Fibroblast of skin of back (primary cell): Measurements from ENCODE around the gene ZNF512B.
A peak's percentile ranks its signal among the peaks of the same experiment; 100 is the strongest.

Source experiments
- DNase-seq: peaks from one replicate; pipeline ENCODE4 v3.0.0-alpha.2; 2013

ZNF512B gene

DNA sequence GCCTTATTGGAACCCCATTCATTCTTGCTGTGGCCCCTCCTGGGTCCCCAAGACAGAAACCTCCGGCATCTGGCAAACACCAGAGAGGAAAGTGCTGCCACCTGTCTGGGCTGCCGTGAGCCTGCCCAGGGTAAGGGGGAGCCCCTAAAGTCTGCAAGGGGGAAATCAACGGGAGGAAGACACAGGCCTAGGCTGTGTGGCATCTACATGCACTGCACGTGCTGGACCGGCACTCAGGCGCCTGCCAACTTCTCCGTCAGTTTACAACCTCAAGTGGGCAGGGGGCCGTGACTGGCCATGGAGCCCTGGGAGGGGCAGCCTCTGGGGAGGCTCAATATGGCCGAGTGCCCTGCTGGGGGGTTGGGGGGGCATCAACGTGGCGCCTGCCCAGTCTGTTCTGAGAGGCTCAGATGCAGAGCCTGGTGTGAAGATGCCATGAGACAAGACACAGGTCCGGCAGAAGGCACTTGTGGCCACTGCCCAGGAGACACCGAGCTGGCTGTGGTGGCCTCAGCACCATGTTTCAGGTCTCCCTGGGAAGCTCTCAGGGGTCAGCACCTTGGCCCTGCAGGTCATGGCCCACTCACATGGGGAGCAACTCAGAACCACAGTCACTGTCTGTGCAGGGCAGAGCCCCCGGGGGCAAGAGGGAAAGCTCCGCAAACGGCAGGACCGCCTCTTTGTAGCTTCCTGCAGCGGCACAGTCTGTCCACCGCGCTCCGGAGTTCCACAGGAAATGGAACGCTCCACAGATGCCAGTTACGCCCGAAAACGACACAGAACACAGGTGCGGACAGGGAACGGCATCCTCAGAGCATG lies 21.9 kb downstream of the ZNF512B start:
- DNase-seq, result no peak

GRCh38 chr20:63946986-63947637 lies 22.6 kb downstream of the ZNF512B start:
- no peak for DNase-seq

DNA sequence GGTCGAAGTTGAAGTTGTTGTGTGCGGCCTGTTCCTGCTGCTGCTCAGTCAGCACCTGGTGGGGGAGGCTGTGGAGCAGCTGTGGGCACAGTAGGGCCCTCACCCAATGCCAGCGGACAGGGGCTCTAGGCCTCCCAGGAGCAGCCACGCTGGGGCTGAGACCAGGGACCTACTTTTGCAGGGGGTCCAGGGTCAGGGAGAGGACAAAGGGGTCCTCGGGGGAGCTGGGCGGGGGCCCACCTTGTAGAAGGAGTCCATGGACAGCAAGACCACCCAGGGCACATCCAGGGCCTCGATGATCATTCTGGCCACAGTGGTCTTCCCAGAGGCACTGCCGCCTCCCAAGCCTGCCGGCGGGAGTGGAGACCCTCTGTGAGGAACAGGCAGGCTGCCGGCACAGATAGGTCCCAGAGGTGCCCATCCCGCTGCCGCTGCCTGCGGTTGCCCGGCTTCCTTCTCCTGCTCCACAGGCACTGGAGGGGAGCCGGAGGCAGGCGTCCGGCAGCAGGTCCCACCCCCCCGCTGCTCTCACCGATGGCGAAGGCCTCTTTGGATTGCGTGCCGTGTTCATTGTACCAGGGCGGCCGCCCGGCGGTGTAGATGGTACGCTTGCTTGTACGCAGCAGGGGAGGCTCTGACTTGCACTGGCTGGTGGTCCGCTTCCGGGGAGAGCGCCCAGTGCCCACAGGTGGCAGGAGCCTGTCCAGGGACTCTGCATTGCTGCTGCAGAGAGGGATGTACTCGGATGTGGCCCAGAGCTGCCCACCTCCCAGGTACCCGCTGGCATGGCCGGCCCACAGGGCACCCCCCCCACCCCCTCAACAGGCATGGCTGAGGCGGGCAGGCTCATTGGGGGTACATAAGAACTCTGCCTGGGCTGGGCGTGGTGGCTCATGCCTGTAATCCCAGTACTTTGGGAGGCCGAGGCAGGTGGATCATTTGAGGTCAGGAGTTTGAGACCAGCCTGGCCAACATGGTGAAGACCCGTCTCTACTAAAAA lies 23.5 kb downstream of the ZNF512B start:
- no peak for DNase-seq

DNA sequence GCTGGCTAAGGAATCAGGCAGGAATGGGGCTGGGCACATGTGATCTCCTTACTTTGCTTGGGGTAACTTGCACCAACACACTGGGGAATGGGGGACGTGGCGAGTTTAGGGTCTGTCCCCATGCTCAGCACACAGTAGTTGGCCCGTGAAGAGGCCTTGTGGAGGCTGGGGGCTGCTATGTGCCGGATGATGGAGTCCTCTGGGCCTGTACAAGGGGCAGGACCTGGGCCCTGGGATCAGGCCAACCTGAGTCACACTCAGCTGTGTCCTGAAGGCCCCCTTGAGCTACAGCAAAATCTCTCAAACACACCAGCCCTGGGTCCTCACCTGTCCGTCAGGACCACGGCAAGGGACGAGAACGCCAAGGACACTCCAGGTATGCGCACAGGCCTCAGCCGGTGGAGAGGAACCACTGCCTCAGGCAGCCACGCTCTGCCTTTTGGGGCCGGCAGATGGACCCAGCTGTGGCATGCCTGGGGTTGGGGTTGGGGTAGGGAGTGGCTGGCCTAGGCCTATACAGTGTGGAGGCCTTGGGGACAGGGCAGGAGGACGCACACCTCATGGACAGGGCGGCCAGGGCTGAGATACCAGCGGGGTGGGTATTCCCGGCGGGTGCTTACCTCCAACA lies 24.6 kb downstream of the ZNF512B start:
- DNase-seq, result no peak

- no peak for DNase-seq
Observed at GRCh38 chr20:63944078-63944941, 25.4 kb downstream of the ZNF512B start.

GRCh38 chr20:63943808-63944077 lies 26.0 kb downstream of the ZNF512B start:
- no peak for DNase-seq

- no peak for DNase-seq
Observed at GRCh38 chr20:63942969-63943807, 26.5 kb downstream of the ZNF512B start.

DNA sequence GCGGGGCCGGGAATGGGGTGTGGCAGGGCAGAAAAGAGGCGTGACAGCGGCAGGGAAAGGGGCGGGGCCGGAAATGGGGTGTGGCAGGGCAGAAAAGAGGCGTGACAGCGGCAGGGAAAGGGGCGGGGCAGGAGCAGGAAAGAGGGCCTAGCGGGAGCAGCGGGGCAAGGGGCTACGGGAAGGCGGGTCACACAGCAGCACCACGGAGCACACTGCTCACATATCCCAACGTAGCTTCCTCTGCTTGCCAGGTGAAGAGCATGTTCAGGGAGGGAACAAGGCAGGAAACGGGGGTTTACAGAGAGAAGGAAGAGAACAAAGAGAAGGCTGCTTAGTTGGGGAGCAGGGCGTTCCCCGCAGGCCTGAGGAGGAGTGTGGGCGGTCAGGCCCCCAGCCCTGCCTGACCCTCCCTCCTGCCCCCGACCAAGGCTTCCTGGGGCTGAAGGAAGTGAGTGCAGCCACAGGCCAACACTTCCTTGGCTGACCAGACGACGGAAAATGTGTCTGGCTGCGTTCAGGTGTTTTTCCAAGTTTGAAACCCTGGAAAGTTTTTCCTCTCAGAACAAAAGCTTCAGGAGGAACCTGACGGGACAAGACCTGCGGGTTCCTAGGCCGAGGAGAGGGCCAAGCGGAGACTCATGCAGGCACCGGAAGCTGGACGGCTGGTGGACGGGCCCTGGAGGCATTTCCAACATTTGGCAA lies 27.3 kb downstream of the ZNF512B start:
- DNase-seq, result no peak

GRCh38 chr20:63941282-63942081 lies 28.2 kb downstream of the ZNF512B start:
- DNase-seq, result peak; percentile 28

- DNase-seq, result no peak
Observed at GRCh38 chr20:63940472-63941266, 29.1 kb downstream of the ZNF512B start.

- DNase-seq, result no peak
Observed at GRCh38 chr20:63940071-63940471, 29.7 kb downstream of the ZNF512B start.

DNA sequence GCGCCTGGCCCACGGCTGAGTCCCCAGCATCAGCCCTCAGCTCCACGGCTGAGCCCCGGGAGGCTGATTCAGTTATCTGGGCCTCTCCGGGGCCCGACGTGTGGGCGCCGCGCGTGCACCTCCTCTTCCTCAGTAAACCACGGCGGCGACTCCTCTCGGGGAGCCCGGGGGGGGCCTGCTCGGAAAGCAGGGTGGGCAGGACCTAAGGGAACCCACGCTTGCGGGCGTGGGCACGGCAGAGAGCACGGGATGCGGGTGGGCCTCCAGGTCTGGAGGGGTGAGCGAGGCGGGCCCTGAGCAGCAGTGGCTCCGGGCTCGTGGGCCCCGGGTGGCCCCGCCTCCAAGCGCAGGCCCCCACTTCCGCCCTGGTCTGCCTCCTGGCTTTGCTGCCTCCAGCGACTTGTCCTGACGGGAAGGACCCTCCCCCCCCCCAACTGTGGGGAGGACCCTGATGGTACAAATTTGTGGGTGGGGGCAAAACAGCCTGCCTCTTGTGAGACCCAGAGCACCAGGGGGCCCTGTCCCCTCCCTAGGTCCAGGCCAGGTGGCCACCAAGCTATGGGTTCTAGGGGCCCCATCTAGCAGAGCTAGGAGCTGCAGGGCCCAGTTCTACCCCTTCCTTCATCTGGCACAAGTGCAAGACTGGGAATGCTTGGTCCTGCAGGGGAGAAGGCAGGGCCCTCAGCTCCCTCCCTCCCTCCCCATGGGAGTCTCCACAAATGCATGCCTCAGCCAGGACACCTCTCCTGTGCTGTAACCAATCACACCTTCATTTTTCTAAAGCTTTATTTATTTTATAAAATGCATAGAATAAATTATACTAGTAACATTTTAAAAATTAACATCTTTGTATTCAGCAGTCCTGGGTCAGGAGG lies 30.4 kb downstream of the ZNF512B start:
- DNase-seq, result no peak

DNA sequence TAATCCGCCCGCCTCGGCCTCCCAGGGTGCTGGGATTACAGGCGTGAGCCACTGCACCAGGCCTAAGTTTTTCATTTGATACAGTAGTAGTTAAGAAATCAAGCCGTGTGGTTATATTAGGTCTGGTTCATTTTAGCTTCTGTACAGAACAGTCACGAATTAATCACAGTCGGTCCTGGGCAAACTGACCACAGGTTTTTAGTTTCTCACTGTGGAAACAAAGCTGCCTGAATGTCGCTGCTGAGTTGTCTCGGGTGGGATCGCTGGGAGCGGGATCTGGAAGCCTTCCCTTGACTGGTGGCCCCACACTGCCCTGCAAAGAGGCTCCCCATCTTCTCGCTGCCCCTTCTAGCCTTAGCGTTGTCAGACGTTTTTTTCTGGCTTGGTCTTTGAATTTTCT lies 32.1 kb downstream of the ZNF512B start:
- no peak for DNase-seq

DNA sequence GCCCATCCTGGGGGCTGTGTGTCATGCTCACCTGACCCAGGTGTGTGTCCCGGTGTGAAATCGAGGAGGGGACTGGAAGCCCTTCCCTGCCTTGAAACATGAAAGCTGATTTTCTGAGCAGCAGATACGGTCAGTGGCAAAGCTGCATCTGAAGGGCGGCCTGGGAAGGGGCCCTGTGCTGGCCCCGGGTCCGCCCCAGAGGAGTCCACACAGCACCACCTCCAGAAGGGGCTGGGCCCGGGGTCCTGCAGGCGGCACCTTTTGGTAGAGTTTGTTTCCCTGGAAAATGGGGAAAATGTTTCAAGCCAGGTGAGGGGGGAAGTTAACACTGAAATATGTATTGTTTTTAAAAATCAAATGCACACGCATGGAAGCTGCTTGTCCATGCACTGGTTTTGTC lies 34.3 kb downstream of the ZNF512B start:
- DNase-seq, result no peak

DNA sequence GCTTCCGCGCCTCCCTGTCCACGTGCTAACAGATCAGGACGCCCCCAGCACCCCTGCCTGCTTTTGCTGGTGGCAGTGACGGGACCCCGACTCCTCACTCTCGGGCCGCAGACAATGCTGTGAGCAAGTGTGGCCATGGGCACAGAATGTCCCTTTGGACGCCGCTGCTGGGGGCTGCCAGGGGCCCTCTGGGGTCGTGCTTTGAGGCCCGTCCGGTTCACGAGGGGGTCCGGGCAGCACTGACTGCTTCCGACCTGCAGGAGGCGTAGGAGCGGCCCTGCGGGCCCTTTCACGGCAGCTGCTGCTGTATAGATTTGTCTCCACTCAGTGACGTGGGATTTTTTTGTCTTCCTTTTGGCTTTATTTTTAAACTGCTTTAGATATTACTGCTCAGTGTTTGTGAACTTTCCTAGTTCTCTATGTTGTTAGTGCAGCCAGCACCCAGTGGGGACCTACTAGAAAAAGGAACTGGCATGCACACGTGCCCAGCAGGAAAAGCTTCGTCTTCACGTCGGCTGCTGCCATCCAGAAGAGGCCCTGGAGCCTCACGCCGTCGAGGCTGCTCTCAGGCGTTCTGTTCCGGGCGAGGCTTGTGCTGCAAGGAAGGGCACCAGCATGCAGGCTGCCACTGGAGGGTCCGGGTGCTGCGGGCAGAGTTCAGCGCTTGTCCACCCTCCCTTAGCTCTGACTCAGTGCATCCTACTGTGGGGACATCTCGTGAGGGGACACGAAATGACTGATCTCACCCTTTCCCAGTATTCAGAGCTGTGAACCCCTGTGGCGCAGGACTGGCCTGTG lies 35.3 kb downstream of the ZNF512B start:
- DNase-seq, result no peak

GRCh38 chr20:63933646-63934045 lies 36.1 kb downstream of the ZNF512B start:
- DNase-seq, result no peak
